ENCODE data around the gene IFNL2. TPM values are rescaled to one million over a fixed set of nuclear protein-coding genes. Genes with fewer than 3 reads are reported as not detected.
"Not testable (repeated sequence)": the region's sequence is repeated elsewhere in the genome, so short reads cannot be mapped to it uniquely, and the experiment has no call there.

IFNL2 gene
- total RNA-seq, 1 donor from 2014 or later, result not detected

DNA sequence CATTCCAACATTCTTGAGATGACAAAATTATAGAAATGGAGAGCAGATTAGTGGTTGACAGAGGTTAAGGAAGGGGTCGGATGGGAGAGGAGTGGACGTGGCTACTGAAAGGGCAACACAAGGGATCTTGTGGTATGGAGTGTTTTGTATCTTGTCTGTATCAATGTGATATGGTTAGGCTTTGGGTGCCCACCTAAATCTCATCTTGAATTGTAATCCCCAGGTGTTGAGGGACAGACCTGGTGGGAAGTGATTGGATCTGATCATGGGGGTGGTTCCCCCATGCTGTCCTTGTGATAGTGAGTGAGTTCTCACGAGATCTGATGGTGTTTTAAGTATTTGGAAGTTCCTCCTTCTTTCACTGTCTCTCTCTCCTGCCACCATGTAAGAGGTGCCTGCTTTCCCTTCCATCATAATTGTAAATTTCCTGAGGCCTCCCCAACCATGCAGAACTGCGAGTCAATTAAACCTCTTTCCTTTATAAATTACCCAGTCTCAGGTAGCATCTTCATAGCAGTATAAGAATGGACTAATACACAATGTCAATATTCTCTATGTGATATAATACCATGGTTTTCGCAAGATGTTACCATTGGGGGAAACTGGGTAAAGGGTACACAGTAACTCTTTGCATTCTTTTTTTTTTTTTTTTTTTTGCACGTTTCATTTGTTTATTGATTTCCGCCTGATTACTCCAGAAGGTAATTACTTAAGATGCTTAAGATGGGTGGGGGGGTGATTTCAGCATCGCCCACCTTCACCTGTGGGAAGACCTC lies 14.6 kb upstream of the IFNL2 start:
- DNase-seq, result no peak

DNA sequence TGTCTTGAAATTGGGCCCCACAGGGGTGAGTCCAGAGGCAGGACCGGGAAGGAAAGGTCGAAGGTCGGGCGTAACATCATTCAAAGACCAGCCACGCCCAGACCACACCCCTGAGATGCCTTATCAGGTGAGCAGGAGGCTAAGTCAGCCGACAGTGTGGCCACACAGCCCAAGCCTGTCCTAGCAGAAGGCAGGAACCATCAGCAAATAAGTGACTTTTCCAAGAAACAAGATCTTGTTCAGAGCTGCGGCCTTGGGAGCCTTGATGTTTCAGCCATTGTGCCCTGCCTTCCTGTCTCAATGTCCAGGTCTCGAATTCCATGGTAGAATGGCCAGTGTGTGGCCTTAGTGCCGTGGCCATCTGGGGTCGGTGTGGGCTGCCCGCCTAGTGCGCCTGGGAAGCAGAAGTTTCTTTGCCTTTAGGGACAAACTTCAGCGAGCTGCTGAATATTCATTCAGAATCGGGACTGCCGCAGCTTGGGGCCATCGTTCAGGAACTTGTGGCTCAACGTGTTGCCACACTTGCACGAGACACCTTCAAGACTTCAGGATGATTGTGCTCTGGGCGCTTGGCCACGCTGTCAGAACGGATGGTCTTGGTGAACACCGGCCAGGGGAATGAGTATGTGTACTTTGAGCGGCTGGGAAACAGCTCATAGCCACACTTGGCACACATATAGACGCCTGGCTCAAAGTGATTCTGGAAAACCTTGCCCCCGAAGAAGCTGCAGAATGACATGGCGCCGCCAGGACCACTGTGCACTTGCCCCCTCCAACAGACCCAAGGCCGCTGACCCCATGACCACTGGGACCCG lies 13.5 kb upstream of the IFNL2 start:
- no peak for DNase-seq

DNA sequence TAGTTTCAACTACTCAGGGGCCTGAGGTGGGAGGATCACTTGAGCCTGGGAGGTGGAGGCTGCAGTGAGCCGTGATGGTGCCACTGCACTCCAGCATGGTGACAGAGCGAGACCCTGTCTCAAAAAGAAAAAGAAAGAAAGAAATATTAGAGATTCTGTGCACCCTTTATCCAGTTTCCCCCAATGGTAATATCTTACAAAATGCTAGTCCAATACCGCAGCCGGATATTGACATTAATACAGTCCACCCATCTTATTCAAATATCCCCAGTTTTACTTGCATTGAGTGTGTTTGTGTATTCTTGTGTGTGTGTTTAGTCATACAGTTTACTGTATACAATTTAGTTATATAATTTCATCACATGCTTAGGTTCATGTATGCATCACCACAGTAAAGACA lies 11.0 kb upstream of the IFNL2 start:
- DNase-seq, result no peak

DNA sequence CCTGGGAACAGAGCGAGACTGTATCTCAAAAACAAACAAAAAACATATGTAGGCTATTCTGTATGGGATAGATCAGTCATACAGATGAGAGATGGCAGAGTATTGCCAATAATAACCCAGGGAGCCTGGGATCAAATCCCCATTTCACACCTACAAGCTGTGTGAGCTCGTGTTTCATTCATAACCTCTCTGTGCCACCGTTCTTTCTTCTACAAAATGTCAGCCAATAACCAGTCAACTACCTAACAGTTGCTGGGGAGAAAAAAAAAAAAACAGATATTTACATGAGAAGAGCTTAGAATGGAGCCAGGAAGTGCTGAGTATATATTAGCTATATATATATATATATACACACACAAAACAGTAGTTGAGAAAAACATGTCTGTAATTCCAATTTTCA lies 6.5 kb upstream of the IFNL2 start:
- no peak for DNase-seq

GRCh38 chr19:39262496-39262895 lies 5.7 kb upstream of the IFNL2 start:
- no peak for DNase-seq

DNA sequence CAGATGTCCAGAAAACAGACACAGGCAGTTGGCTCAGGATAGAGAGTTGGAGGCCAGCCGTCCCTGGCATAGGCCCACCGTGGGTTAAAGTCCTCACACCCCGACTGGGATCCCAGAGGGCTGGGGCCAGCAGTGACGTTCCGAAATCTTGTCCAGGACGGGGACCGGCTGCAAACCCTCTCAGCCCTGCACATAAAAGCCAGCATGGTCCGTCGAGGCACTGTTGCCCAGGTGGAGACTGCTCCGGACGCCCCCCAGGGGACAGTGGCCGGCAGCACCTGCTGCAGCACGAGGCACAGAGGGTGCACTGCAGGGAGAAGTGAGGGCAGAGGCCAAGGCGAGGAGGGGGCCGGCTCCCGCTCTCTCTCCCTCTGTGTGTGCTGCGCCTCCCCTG lies 4.3 kb upstream of the IFNL2 start:
- no peak for DNase-seq

GRCh38 chr19:39264306-39265290 lies 3.6 kb upstream of the IFNL2 start:
- DNase-seq, result peak; percentile 13

GRCh38 chr19:39265321-39265916 lies 2.8 kb upstream of the IFNL2 start:
- DNase-seq, result no peak

GRCh38 chr19:39268531-39269223 lies 481 bp downstream of the IFNL2 start:
- DNase-seq, result not testable (repeated sequence)

- not testable (repeated sequence) for DNase-seq
These were observed 1.2 kb downstream of the IFNL2 start for GRCh38 chr19:39269369-39269768.

GRCh38 chr19:39270036-39270871 lies 2.1 kb downstream of the IFNL2 start:
- peak; percentile 12 for DNase-seq

DNA sequence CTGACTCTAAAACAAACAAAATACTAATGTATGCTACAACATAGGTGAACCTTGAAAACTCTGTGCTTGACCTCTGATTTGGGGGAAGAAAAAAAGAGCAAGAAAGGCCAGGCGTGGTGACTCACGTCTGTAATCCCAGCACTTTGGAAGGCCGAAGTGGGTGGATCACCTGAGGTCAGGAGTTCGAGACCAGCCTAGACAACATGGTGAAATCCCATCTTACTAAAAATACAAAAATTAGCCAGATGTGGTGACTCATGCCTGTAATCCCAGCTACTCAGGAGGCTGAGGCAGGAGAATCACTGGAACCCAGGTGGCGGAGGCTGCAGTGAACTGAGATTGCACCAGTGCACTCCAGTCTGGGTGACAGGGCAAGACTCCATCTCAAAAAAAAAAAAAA lies 5.7 kb downstream of the IFNL2 start:
- not testable (repeated sequence) for DNase-seq

- no peak for DNase-seq
These were observed 7.4 kb downstream of the IFNL2 start for GRCh38 chr19:39275578-39275977.

DNA sequence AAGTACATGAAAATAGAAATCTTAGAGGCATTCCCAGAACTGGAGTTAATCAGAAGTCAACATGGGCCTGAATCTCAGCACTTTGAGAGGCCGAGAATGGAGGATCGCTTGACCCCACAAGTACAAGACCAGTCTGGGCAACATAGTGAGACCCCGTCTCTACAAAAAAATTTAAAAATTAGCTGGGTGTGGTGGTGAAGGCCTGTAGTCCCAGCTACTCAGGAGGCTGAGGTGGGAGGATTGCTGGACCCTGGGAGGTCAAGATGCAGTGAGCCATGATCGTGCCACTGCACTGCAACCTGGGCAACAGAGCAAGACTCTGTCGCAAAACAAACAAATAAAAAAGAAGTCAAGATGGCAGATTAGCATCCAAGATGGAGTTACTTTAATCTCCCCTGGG lies 8.5 kb downstream of the IFNL2 start:
- DNase-seq, result no peak

DNA sequence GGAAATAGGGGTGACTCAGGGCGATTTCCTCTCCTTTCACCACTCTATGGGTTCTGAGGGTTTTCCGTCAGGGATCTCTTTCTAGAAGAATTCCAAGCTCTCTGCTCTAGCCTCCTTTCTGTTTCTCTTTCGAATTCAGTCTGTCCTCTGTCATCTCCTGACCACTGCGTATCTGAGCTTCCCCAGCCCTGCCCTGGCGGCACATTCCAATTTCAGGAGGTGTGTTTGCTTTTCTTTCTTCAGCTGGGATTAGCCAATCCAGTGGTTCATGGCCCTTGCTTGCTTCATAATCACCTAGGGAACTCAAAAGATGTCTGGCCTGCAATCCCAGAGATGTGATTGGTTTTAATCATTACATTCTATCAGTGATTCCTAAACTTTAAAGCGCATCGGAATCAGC lies 9.4 kb downstream of the IFNL2 start:
- no peak for DNase-seq

GRCh38 chr19:39282021-39282420 lies 13.8 kb downstream of the IFNL2 start:
- DNase-seq, result no peak

- no peak for DNase-seq
These were observed 15.8 kb downstream of the IFNL2 start for GRCh38 chr19:39284032-39284431.

DNA sequence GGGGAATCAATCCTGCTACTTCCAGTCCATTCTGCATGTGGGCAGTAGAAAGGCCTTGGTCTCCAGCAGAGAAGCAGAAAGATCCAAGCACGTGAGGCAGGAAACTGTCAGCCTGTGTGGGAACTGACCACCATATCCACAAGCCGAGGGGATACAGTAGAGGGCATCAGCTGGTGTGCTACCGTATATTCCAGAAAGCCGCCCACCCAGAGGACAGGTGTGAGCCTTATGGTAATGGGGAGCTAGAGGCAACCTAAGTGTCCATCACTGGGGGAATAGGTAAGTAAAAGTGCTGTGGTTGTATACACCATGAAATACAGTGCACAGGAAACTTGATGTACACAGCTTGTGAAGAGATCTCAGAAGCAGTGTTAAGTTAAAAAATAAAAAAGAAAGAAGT lies 25.2 kb downstream of the IFNL2 start:
- no peak for DNase-seq

GRCh38 chr19:39296055-39296645 lies 28.0 kb downstream of the IFNL2 start, which contains the start of gene IFNL1:
IFNL1 (plus strand) TSS chr19:39296407; CDS start chr19:39296422, 15 bp downstream.
- DNase-seq, result no peak

GRCh38 chr19:39296906-39297305 lies 28.7 kb downstream of the IFNL2 start:
- DNase-seq, result no peak

Measured in dermis blood vessel endothelial cell (primary cell).